Uterus (tissue), 4 donors: ENCODE results near the gene ANGPTL8. TPM values are rescaled to one million over a fixed set of nuclear protein-coding genes. Genes with fewer than 3 reads are reported as not detected.

ENCODE experiments used
- DNase-seq, 2 donors: peaks; one replicate each; pipeline ENCODE4 v3.0.0-alpha.2; 2019 to 2020
- H3K27ac ChIP-seq, 2 donors: fragments of 200-600 bp; sonication (generic); 1 replicate in 1 of 2; 2 replicates in 1 of 2; pipeline ENCODE4 v1.5.1; 2016 to 2018
- H3K27me3 ChIP-seq, 2 donors: fragments of 200-600 bp; sonication (generic); one replicate each; pipeline ENCODE4 v1.5.1; 2018 to 2019; ENCODE audit warnings: control low read depth in 1 of 2
- H3K36me3 ChIP-seq, 2 donors: fragments of 200-600 bp; sonication (generic); one replicate each; pipeline ENCODE4 v1.5.1; 2019; ENCODE audit warnings: control low read depth in 1 of 2
- H3K4me1 ChIP-seq, 2 donors: fragments of 200-600 bp; sonication (generic); one replicate each; pipeline ENCODE4 v1.5.1; 2018 to 2019; ENCODE audit warnings: control low read depth in 1 of 2
- H3K4me3 ChIP-seq, 2 donors: fragments of 200-600 bp; sonication (generic); 1 replicate in 1 of 2; 2 replicates in 1 of 2; pipeline ENCODE4 v1.5.1; 2018 to 2019; ENCODE audit warnings: mild to moderate bottlenecking in 1 of 2
- H3K9me3 ChIP-seq, 2 donors: fragments of 200-600 bp; sonication (generic); one replicate each; pipeline ENCODE4 v1.5.1; 2019; ENCODE audit warnings: control low read depth in 1 of 2
- CTCF ChIP-seq, 4 experiments: fragments of 200-600 bp in 2 of 4; fragments of 450-650 bp in 2 of 4; sonication (generic) in 2 of 4; IDR thresholded peaks; one replicate each; pipeline ENCODE4 v1.5.1; 2016 to 2019; ENCODE audit warnings: antibody characterized with exemption in 4 of 4, mild to moderate bottlenecking in 2 of 4, moderate library complexity in 1 of 4
- POLR2A ChIP-seq, 2 donors: fragments of 450-650 bp; IDR thresholded peaks; one replicate each; pipeline ENCODE4 v1.6.1; 2016; ENCODE audit warnings: antibody characterized with exemption in 2 of 2, mild to moderate bottlenecking in 1 of 2, moderate library complexity in 1 of 2
- intact Hi-C: fragments of 100-400 bp; cut with DNase I; formaldehyde crosslinking; loops from one replicate; pipeline ENCODE4 v1.15.1; 2023; ENCODE audit warnings: low total_unique reads
- total RNA-seq, 4 donors: library from RNA; depleted of rRNA in 3 of 4; stranded (reverse); fragments of >200 nt in 3 of 4; gene quantifications; one replicate each; pipeline versions ENCODE4 v1.1.0 to v1.2.4, GENCODE V29; 2014 to 2023
- donor health status: DM: yes; HTN: yes; CAD: no.

ANGPTL8 gene
- total RNA-seq, 4 donors from 2014 or later: 3.0 TPM; not detected in 3

- peak overlapping the region; percentile 98 to 99 for H3K27ac ChIP-seq
- no peaks in the 10 kb centered on the region for H3K27me3 ChIP-seq
- no peaks in the 10 kb centered on the region for H3K36me3 ChIP-seq
- no peaks in the 10 kb centered on the region for H3K9me3 ChIP-seq
- peaks cover 3 to 9% of the 10 kb centered on the region in 2 donors for H3K4me1 ChIP-seq
- TF ChIP-seq POLR2A (IDR thresholded peaks at IDR 0.05) (no peak), CTCF (IDR thresholded peaks at IDR 0.05) (no peak)
- intact Hi-C loops: loop anchor here (5.0 kb wide), 1 partner anchor 37 kb away; no protein-coding TSS in a partner anchor
- H3K4me3 ChIP-seq: no peak overlapping the region
- DNase-seq: no peak
Measured at GRCh38 chr19:11199517-11199916, 39.9 kb upstream of the ANGPTL8 start.

- H3K36me3 ChIP-seq: no peaks in the 10 kb centered on the region
- H3K4me3 ChIP-seq: no peak overlapping the region
- DNase-seq: no peak
- H3K9me3 ChIP-seq: no peaks in the 10 kb centered on the region
- H3K27me3 ChIP-seq: no peaks in the 10 kb centered on the region
- intact Hi-C loops: loop anchor here (5.0 to 10.0 kb wide), 2 partner anchors 63 to 165 kb away; no protein-coding TSS in a partner anchor
- H3K4me1 ChIP-seq: peaks cover 5 to 9% of the 10 kb centered on the region in 2 donors
- peak overlapping the region; percentile 98 to 99 for H3K27ac ChIP-seq
- TF ChIP-seq CTCF (IDR thresholded peaks at IDR 0.05) (no peak), POLR2A (IDR thresholded peaks at IDR 0.05) (no peak)
Measured at GRCh38 chr19:11200015-11200574, 39.3 kb upstream of the ANGPTL8 start.

DNA sequence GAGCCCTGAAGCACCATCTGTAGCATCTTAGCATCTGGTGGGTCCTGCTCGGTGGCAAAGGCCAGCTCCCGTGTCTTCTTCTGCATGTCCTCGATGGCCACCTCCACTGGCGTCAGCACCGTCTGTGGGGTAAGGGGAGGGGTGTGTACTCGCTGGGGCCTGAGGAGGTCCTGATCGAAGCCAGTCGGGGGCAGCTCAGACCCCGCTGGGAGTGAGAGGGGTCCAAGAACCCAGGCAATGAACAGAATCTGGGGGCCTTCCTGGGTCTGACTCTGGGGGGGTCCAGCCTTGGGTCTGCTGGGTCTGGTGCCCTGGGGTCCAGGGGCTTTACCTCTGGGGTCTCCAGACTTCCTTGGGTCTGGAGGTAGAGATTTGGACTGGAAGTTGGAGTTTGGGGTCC is 38.5 kb upstream of the ANGPTL8 start:
- Histone ChIP-seq H3K9me3 (no peaks in the 10 kb centered on the region), H3K4me3 (no peak overlapping the region), H3K27ac (peak overlapping the region; percentile 98 to 99), H3K4me1 (peaks cover 5 to 9% of the 10 kb centered on the region in 2 donors), H3K36me3 (no peaks in the 10 kb centered on the region), H3K27me3 (no peaks in the 10 kb centered on the region)
- no peak for DNase-seq
- TF ChIP-seq CTCF (IDR thresholded peaks at IDR 0.05): no peak
- no peak for TF ChIP-seq POLR2A (IDR thresholded peaks at IDR 0.05)
- intact Hi-C loops: loop anchor here (5.0 to 10.0 kb wide), 2 partner anchors 64 to 166 kb away; no protein-coding TSS in a partner anchor

- DNase-seq: no peak
- Histone ChIP-seq H3K4me1 (peaks cover 5 to 9% of the 10 kb centered on the region in 2 donors), H3K27ac (peak overlapping the region; percentile 98 to 99), H3K27me3 (no peaks in the 10 kb centered on the region), H3K36me3 (no peaks in the 10 kb centered on the region), H3K4me3 (no peak overlapping the region), H3K9me3 (no peaks in the 10 kb centered on the region)
- no peak for TF ChIP-seq POLR2A (IDR thresholded peaks at IDR 0.05)
- TF ChIP-seq CTCF (IDR thresholded peaks at IDR 0.05): no peak
- intact Hi-C loops: loop anchor here (5.0 to 10.0 kb wide), 2 partner anchors 64 to 167 kb away; no protein-coding TSS in a partner anchor
Measured at GRCh38 chr19:11201791-11202190, 37.6 kb upstream of the ANGPTL8 start.

- Histone ChIP-seq H3K4me3 (no peak overlapping the region), H3K4me1 (peaks cover 5 to 9% of the 10 kb centered on the region in 2 donors), H3K27ac (peak overlapping the region; percentile 98 to 99), H3K36me3 (no peaks in the 10 kb centered on the region), H3K9me3 (no peaks in the 10 kb centered on the region), H3K27me3 (no peaks in the 10 kb centered on the region)
- TF ChIP-seq CTCF (IDR thresholded peaks at IDR 0.05): no peak
- no peak for TF ChIP-seq POLR2A (IDR thresholded peaks at IDR 0.05)
- intact Hi-C loops: loop anchor here (5.0 to 10.0 kb wide), 2 partner anchors 65 to 168 kb away; no protein-coding TSS in a partner anchor
- DNase-seq: no peak
Measured at GRCh38 chr19:11202488-11203193, 36.8 kb upstream of the ANGPTL8 start.
